Subcutaneous adipose tissue (tissue), 4 donors: ENCODE data around the gene ADCK2. TPM values are rescaled to one million over a fixed set of nuclear protein-coding genes. Genes with fewer than 3 reads are reported as not detected.

Experiments
- CTCF ChIP-seq: fragments of 450-650 bp; IDR thresholded peaks from one replicate; pipeline ENCODE4 v1.5.1; 2016; ENCODE audit warnings: low read depth, mild to moderate bottlenecking, control low read depth, antibody characterized with exemption, moderate library complexity
- total RNA-seq, 4 donors: library from RNA; depleted of rRNA; stranded (reverse); fragments of >200 nt; gene quantifications; one replicate each; pipeline ENCODE4 v1.1.0, GENCODE V29; 2016

Gene ADCK2
- total RNA-seq, 4 donors from 2014 or later: 6.8 to 45.0 (median 19.9) TPM

GRCh38 chr7:140635345-140635744 lies 37.4 kb upstream of the ADCK2 start:
- TF ChIP-seq CTCF: no peak

- TF ChIP-seq CTCF: no peak
Observed at GRCh38 chr7:140635816-140636215, 36.9 kb upstream of the ADCK2 start.

- no peak for TF ChIP-seq CTCF
Observed at GRCh38 chr7:140637400-140637799, 35.3 kb upstream of the ADCK2 start.

GRCh38 chr7:140638173-140638791 lies 34.5 kb upstream of the ADCK2 start:
- no peak for TF ChIP-seq CTCF

GRCh38 chr7:140639366-140640053 lies 33.2 kb upstream of the ADCK2 start:
- TF ChIP-seq CTCF: no peak

GRCh38 chr7:140640060-140640637 lies 32.6 kb upstream of the ADCK2 start:
- no peak for TF ChIP-seq CTCF

GRCh38 chr7:140640727-140641523 lies 31.8 kb upstream of the ADCK2 start, which contains the start of gene DENND2A:
Gene DENND2A, minus strand, starts transcription at chr7:140640813. Its CDS starts 38,416 bp downstream, at chr7:140602397.
- no peak for TF ChIP-seq CTCF
